HEK293 (cell line): ENCODE results near the gene NEK7.
A peak's percentile ranks its signal among the peaks of the same experiment; 100 is the strongest.

ENCODE experiments used
- CTCF ChIA-PET: fragments of 350-600 bp; formaldehyde crosslinking; extraction: SDS; loops from one replicate; lab custom pipeline; 2021; ENCODE audit warnings: antibody characterized with exemption; lab: Yijun Ruan, JAX
- POLR2A ChIA-PET: fragments of 300-600 bp; formaldehyde crosslinking; extraction: SDS; loops from one replicate; lab custom pipeline; 2020; ENCODE audit warnings: antibody characterized with exemption, inconsistent platforms; lab: Yijun Ruan, JAX
- H3K27ac ChIP-seq: fragments of 200-500 bp; sonication (Bioruptor generic); 2 replicates; pipeline ENCODE4 v1.5.1; 2014; ENCODE audit warnings: low read depth, low read length, control low read depth, inconsistent platforms; ENCODE audit errors: extremely low read depth
- H3K36me3 ChIP-seq, 2 experiments: fragments of 200-500 bp in 1 of 2; sonication (Bioruptor generic) in 1 of 2; 1 replicate in 1 of 2; 2 replicates in 1 of 2; pipeline ENCODE4 v1.5.1; 2014 to 2017; ENCODE audit warnings: inconsistent platforms in 2 of 2, low read length in 2 of 2; ENCODE audit not compliant: control insufficient read depth in 2 of 2, insufficient read depth in 1 of 2
- H3K4me1 ChIP-seq: fragments of 200-500 bp; sonication (Bioruptor generic); 2 replicates; pipeline ENCODE4 v1.5.1; 2014; ENCODE audit warnings: mild to moderate bottlenecking, low read length, inconsistent platforms; ENCODE audit not compliant: control insufficient read depth, insufficient read depth
- H3K4me3 ChIP-seq: 2 replicates; pipeline ENCODE4 v1.5.1; 2011; ENCODE audit warnings: low read depth, mild to moderate bottlenecking, control low read depth, low read length, moderate library complexity
- H3K9me3 ChIP-seq: fragments of 200-500 bp; sonication (Bioruptor generic); 2 replicates; pipeline ENCODE4 v1.5.1; 2014; ENCODE audit warnings: low read depth, low read length, inconsistent platforms; ENCODE audit not compliant: control insufficient read depth, insufficient read depth
- AEBP2 ChIP-seq: fragments of 450-650 bp; formaldehyde crosslinking; IDR thresholded peaks from 2 replicates; pipeline ENCODE4 v1.5.1; 2016; ENCODE audit warnings: missing biosample characterization, missing genetic modification characterization, borderline replicate concordance
- EGR2 ChIP-seq: fragments of 450-650 bp; formaldehyde crosslinking; IDR thresholded peaks from 2 replicates; pipeline ENCODE4 v1.5.1; 2016; ENCODE audit warnings: low read depth, missing biosample characterization, missing genetic modification characterization
- IKZF3 ChIP-seq: fragments of 450-650 bp; IDR thresholded peaks from 2 replicates; pipeline ENCODE4 v1.5.0; 2018; ENCODE audit warnings: missing biosample characterization, mild to moderate bottlenecking, missing genetic modification characterization, moderate library complexity
- KLF10 ChIP-seq: fragments of 450-650 bp; IDR thresholded peaks from 2 replicates; pipeline ENCODE4 v1.5.1; 2018; ENCODE audit warnings: missing biosample characterization, mild to moderate bottlenecking, missing genetic modification characterization
- KLF17 ChIP-seq: fragments of 450-650 bp; formaldehyde crosslinking; IDR thresholded peaks from 2 replicates; pipeline ENCODE4 v1.5.1; 2016; ENCODE audit warnings: missing biosample characterization, missing genetic modification characterization
- PRDM1 ChIP-seq: fragments of 450-650 bp; formaldehyde crosslinking; IDR thresholded peaks from 2 replicates; pipeline ENCODE4; 2016; ENCODE audit warnings: missing biosample characterization, missing genetic modification characterization
- PRDM4 ChIP-seq: fragments of 450-650 bp; formaldehyde crosslinking; IDR thresholded peaks from 2 replicates; pipeline ENCODE4 v1.5.1; 2017; ENCODE audit warnings: missing biosample characterization, missing genetic modification characterization
- SCRT2 ChIP-seq: fragments of 450-650 bp; formaldehyde crosslinking; IDR thresholded peaks from 2 replicates; pipeline ENCODE4 v1.5.1; 2016; ENCODE audit warnings: missing biosample characterization, missing genetic modification characterization
- SP2 ChIP-seq: fragments of 450-650 bp; formaldehyde crosslinking; IDR thresholded peaks from 2 replicates; pipeline ENCODE4 v1.5.1; 2016; ENCODE audit warnings: missing biosample characterization, missing genetic modification characterization
- SP3 ChIP-seq: fragments of 450-650 bp; formaldehyde crosslinking; IDR thresholded peaks from 2 replicates; pipeline ENCODE4 v1.5.1; 2016; ENCODE audit warnings: missing biosample characterization, missing genetic modification characterization
- ZBTB17 ChIP-seq: fragments of 450-650 bp; formaldehyde crosslinking; IDR thresholded peaks from 2 replicates; pipeline ENCODE4 v1.5.1; 2016; ENCODE audit warnings: missing biosample characterization, missing genetic modification characterization
- ZNF169 ChIP-seq: fragments of 450-650 bp; formaldehyde crosslinking; IDR thresholded peaks from 2 replicates; pipeline ENCODE4 v1.5.1; 2016; ENCODE audit warnings: missing biosample characterization, missing genetic modification characterization
- ZNF174 ChIP-seq: fragments of 450-650 bp; formaldehyde crosslinking; IDR thresholded peaks from 2 replicates; pipeline ENCODE4 v1.5.0; 2017; ENCODE audit warnings: missing biosample characterization, mild to moderate bottlenecking, missing genetic modification characterization
- ZNF18 ChIP-seq: fragments of 450-650 bp; formaldehyde crosslinking; IDR thresholded peaks from 2 replicates; pipeline ENCODE4 v1.5.1; 2016; ENCODE audit warnings: missing biosample characterization, missing genetic modification characterization
- ZNF280C ChIP-seq: fragments of 450-650 bp; formaldehyde crosslinking; IDR thresholded peaks from 2 replicates; pipeline ENCODE4 v1.5.1; 2016; ENCODE audit warnings: missing biosample characterization, missing genetic modification characterization
- ZNF302 ChIP-seq: fragments of 450-650 bp; formaldehyde crosslinking; IDR thresholded peaks from 2 replicates; pipeline ENCODE4 v1.5.1; 2016; ENCODE audit warnings: missing biosample characterization, missing genetic modification characterization, low read depth
- ZNF473 ChIP-seq: fragments of 450-650 bp; formaldehyde crosslinking; IDR thresholded peaks from 2 replicates; pipeline ENCODE4 v1.5.1; 2017; ENCODE audit warnings: missing biosample characterization, missing genetic modification characterization
- ZNF510 ChIP-seq: fragments of 450-650 bp; formaldehyde crosslinking; IDR thresholded peaks from 2 replicates; pipeline ENCODE4 v1.5.1; 2018; ENCODE audit warnings: mild to moderate bottlenecking, missing genetic modification characterization, missing biosample characterization; ENCODE audit not compliant: insufficient replicate concordance
- ZNF585B ChIP-seq: fragments of 450-650 bp; formaldehyde crosslinking; IDR thresholded peaks from 2 replicates; pipeline ENCODE4 v1.5.1; 2016; ENCODE audit warnings: missing biosample characterization, missing genetic modification characterization
- ZNF596 ChIP-seq: fragments of 450-650 bp; IDR thresholded peaks from 2 replicates; pipeline ENCODE4 v1.5.0; 2018; ENCODE audit warnings: missing biosample characterization, mild to moderate bottlenecking, missing genetic modification characterization, moderate library complexity
- ZNF600 ChIP-seq: fragments of 450-650 bp; formaldehyde crosslinking; IDR thresholded peaks from 2 replicates; pipeline ENCODE4 v1.5.1; 2016; ENCODE audit warnings: missing biosample characterization, missing genetic modification characterization
- ZNF658 ChIP-seq: fragments of 450-650 bp; formaldehyde crosslinking; IDR thresholded peaks from 2 replicates; pipeline ENCODE4; 2016; ENCODE audit warnings: missing biosample characterization, missing genetic modification characterization
- ZNF76 ChIP-seq: fragments of 450-650 bp; formaldehyde crosslinking; IDR thresholded peaks from 2 replicates; pipeline ENCODE4; 2016; ENCODE audit warnings: low read depth, missing biosample characterization, missing genetic modification characterization, borderline replicate concordance

Gene NEK7

GRCh38 chr1:198157241-198157846, 546 bp downstream of the NEK7 start (continued):
- TF ChIP-seq ZNF174 (tag by site-specific recombination) = no peak
- peak; percentile 60; the same call in 1 of the 2 replicates for TF ChIP-seq EGR2 (tag by site-specific recombination)
- peak; percentile 99 for TF ChIP-seq SCRT2
- TF ChIP-seq IKZF3 (tag by site-specific recombination) = peak; percentile 66; the same call in 1 of the 2 replicates
- peak; percentile 14; the same call in 1 of the 2 replicates for TF ChIP-seq SP3 (tag by site-specific recombination)
- peak; percentile 76 for TF ChIP-seq SP2 (tag by site-specific recombination)
- TF ChIP-seq KLF17 (tag by site-specific recombination) = 0 out of 2 replicates have a peak, but pooled peaks have one; percentile 39
- no peak for TF ChIP-seq ZNF473 (tag by site-specific recombination)
- no peak for TF ChIP-seq ZNF596
- no peak for TF ChIP-seq ZNF302 (tag by site-specific recombination)
- no peak for TF ChIP-seq ZNF280C (tag by site-specific recombination)
- no peak for TF ChIP-seq ZNF76 (tag by site-specific recombination)
- 0 out of 2 replicates have a peak, but pooled peaks have one; percentile 16 for TF ChIP-seq ZNF18 (tag by site-specific recombination)
- TF ChIP-seq, all 188 proteins: peak for 21

GRCh38 chr1:198157847-198158725, 1.3 kb downstream of the NEK7 start:
- POLR2A ChIA-PET = interaction anchor here (1.7 kb wide), 1 partner anchor 8 kb away, joined by 4 read pairs; no protein-coding TSS in a partner anchor
- Histone ChIP-seq H3K27ac (peak overlapping the region; percentile 92; the same call in 1 of the 2 replicates), H3K9me3 (no peaks in the 10 kb centered on the region), H3K4me1 (peaks cover 11% of the 10 kb centered on the region), H3K36me3 (no peaks in the 10 kb centered on the region), H3K4me3 (peak overlapping the region; percentile 77)
- CTCF ChIA-PET = interaction anchor here (0.7 to 1.2 kb wide), 4 partner anchors 11 to 540 kb away, joined by 3 to 4 read pairs (median 3); no protein-coding TSS in a partner anchor
- no peak for TF ChIP-seq AEBP2 (tag by site-specific recombination)
- TF ChIP-seq ZNF658 = no peak
- TF ChIP-seq PRDM4 (tag by site-specific recombination) = peak; percentile 99
- TF ChIP-seq ZNF510 (tag by site-specific recombination) = no peak
- peak; percentile 99 for TF ChIP-seq PRDM1 (tag by site-specific recombination)
- no peak for TF ChIP-seq ZNF169 (tag by site-specific recombination)
- no peak for TF ChIP-seq ZNF585B (tag by site-specific recombination)
- TF ChIP-seq ZNF600 (tag by site-specific recombination) = peak; percentile 33; the same call in 1 of the 2 replicates
- TF ChIP-seq ZBTB17 (tag by site-specific recombination) = peak; percentile 68
- TF ChIP-seq ZNF280C (tag by site-specific recombination) = no peak
- TF ChIP-seq KLF10 (tag by site-specific recombination) = 0 out of 2 replicates have a peak, but pooled peaks have one; percentile 8
